ENCODE data around the gene ATP6V1G1. TPM values are rescaled to one million over a fixed set of nuclear protein-coding genes. Genes with fewer than 3 reads are reported as not detected.

The ATP6V1G1 gene
- total RNA-seq, 8 experiments from 2014 or later, result 122 to 253 (median 198) TPM

GRCh38 chr9:114621975-114622609, 34.5 kb downstream of the ATP6V1G1 start:
- no peak overlapping the region for H3K27ac ChIP-seq

GRCh38 chr9:114624677-114625076, 37.1 kb downstream of the ATP6V1G1 start:
- H3K4me1 ChIP-seq (replicated peaks in 1 of 2), result peaks cover 0 to 2% of the 10 kb centered on the region in 2 donors
- peak in 3 of 8 experiments; percentile 76 to 89 (median 88) for ATAC-seq (replicated peaks in 6 of 8)
- no peak overlapping the region for H3K27ac ChIP-seq
- WGBS, 10 experiments, result 0 to 100% (median 67%) methylated on average over 1 to 2 of the region's 2 CpGs; no CpG with 5 or more reads in 3 of the 10 experiments
- no peak overlapping the region for H3K4me3 ChIP-seq
- in situ Hi-C loops (cut with MboI; ENCODE audit: low pct_unique_long_range_greater_than_20kb in 2 of 9, low sequenced_read_pairs in 9 of 9, unreplicated experiment in 9 of 9), result loop anchor here in 3 of 9 experiments (25.0 kb wide), 2 partner anchors 187 to 212 kb away; no protein-coding TSS in a partner anchor

More at GRCh38 chr9:114621975-114622609, 34.5 kb downstream of the ATP6V1G1 start:
- WGBS, 10 experiments, result 83 to 100% methylated on average over 1 of the region's 2 CpGs; no CpG with 5 or more reads in 8 of the 10 experiments
- Histone ChIP-seq H3K4me1 (replicated peaks in 1 of 2) (peaks cover 0 to 2% of the 10 kb centered on the region in 2 donors), H3K4me3 (no peak overlapping the region)
- in situ Hi-C loops (cut with MboI; ENCODE audit: low pct_unique_long_range_greater_than_20kb in 2 of 9, low sequenced_read_pairs in 9 of 9, unreplicated experiment in 9 of 9), result no loop called here
- ATAC-seq (replicated peaks in 6 of 8), result peak in 2 of 8 experiments; percentile 27 to 68

- Histone ChIP-seq H3K27ac (peak overlapping the region in 1 of 2 donors; percentile 41), H3K4me1 (replicated peaks in 1 of 2) (peaks cover 0 to 2% of the 10 kb centered on the region in 2 donors), H3K4me3 (no peak overlapping the region)
- ATAC-seq (replicated peaks in 6 of 8), result peak in 7 of 8 experiments; percentile 12 to 92 (median 54)
- 78 to 100% (median 93%) methylated on average over 1 to 2 of the region's 4 CpGs; no CpG with 5 or more reads in 6 of the 10 experiments for WGBS, 10 experiments
- in situ Hi-C loops (cut with MboI; ENCODE audit: low pct_unique_long_range_greater_than_20kb in 2 of 9, low sequenced_read_pairs in 9 of 9, unreplicated experiment in 9 of 9), result loop anchor here in 3 of 9 experiments (25.0 kb wide), 2 partner anchors 189 to 214 kb away; no protein-coding TSS in a partner anchor
Observed at GRCh38 chr9:114626415-114627020, 38.9 kb downstream of the ATP6V1G1 start.

GRCh38 chr9:114627553-114627952, 40.0 kb downstream of the ATP6V1G1 start:
- Histone ChIP-seq H3K4me3 (no peak overlapping the region), H3K4me1 (replicated peaks in 1 of 2) (peaks cover 0 to 2% of the 10 kb centered on the region in 2 donors), H3K27ac (no peak overlapping the region)
- WGBS, 10 experiments, result 67 to 100% (median 83%) methylated on average over 1 of the region's 1 CpG; no CpG with 5 or more reads in 6 of the 10 experiments
- ATAC-seq (replicated peaks in 6 of 8), result no peak
- in situ Hi-C loops (cut with MboI; ENCODE audit: low pct_unique_long_range_greater_than_20kb in 2 of 9, low sequenced_read_pairs in 9 of 9, unreplicated experiment in 9 of 9), result loop anchor here in 3 of 9 experiments (25.0 kb wide), 2 partner anchors 190 to 215 kb away; no protein-coding TSS in a partner anchor

GRCh38 chr9:114629563-114630090, 42.1 kb downstream of the ATP6V1G1 start:
- peaks cover 0 to 2% of the 10 kb centered on the region in 2 donors for H3K4me1 ChIP-seq (replicated peaks in 1 of 2)
- no peak for ATAC-seq (replicated peaks in 6 of 8)
- H3K4me3 ChIP-seq, result no peak overlapping the region
- 53 to 100% (median 77%) methylated on average over 2 to 7 of the region's 7 CpGs; no CpG with 5 or more reads in 3 of the 10 experiments for WGBS, 10 experiments
- no peak overlapping the region for H3K27ac ChIP-seq
- in situ Hi-C loops (cut with MboI; ENCODE audit: low pct_unique_long_range_greater_than_20kb in 2 of 9, low sequenced_read_pairs in 9 of 9, unreplicated experiment in 9 of 9), result loop anchor here in 3 of 9 experiments (25.0 kb wide), 2 partner anchors 192 to 217 kb away; no protein-coding TSS in a partner anchor

- 0 to 58% (median 0%) methylated on average over 1 to 2 of the region's 2 CpGs; no CpG with 5 or more reads in 3 of the 10 experiments for WGBS, 10 experiments
- no peak for ATAC-seq (replicated peaks in 6 of 8)
- Histone ChIP-seq H3K4me3 (no peak overlapping the region), H3K4me1 (replicated peaks in 1 of 2) (peaks cover 0 to 2% of the 10 kb centered on the region in 2 donors), H3K27ac (no peak overlapping the region)
- in situ Hi-C loops (cut with MboI; ENCODE audit: low pct_unique_long_range_greater_than_20kb in 2 of 9, low sequenced_read_pairs in 9 of 9, unreplicated experiment in 9 of 9), result loop anchor here in 3 of 9 experiments (25.0 kb wide), 2 partner anchors 194 to 219 kb away; no protein-coding TSS in a partner anchor
Observed at GRCh38 chr9:114631166-114631565, 43.6 kb downstream of the ATP6V1G1 start.

- in situ Hi-C loops (cut with MboI; ENCODE audit: low pct_unique_long_range_greater_than_20kb in 2 of 9, low sequenced_read_pairs in 9 of 9, unreplicated experiment in 9 of 9), result loop anchor here in 3 of 9 experiments (25.0 kb wide), 2 partner anchors 196 to 221 kb away; no protein-coding TSS in a partner anchor
- ATAC-seq (replicated peaks in 6 of 8), result no peak
- Histone ChIP-seq H3K4me3 (no peak overlapping the region), H3K4me1 (replicated peaks in 1 of 2) (peaks cover 0 to 3% of the 10 kb centered on the region in 2 donors), H3K27ac (no peak overlapping the region)
- 0 to 100% (median 91%) methylated on average over 1 to 8 of the region's 11 CpGs; no CpG with 5 or more reads in 4 of the 10 experiments for WGBS, 10 experiments
Observed at GRCh38 chr9:114633438-114634089, 46.0 kb downstream of the ATP6V1G1 start.

GRCh38 chr9:114634387-114634786, 46.8 kb downstream of the ATP6V1G1 start:
- ATAC-seq (replicated peaks in 6 of 8), result no peak
- in situ Hi-C loops (cut with MboI; ENCODE audit: low pct_unique_long_range_greater_than_20kb in 2 of 9, low sequenced_read_pairs in 9 of 9, unreplicated experiment in 9 of 9), result loop anchor here in 3 of 9 experiments (25.0 kb wide), 2 partner anchors 197 to 222 kb away; no protein-coding TSS in a partner anchor
- Histone ChIP-seq H3K27ac (no peak overlapping the region), H3K4me3 (no peak overlapping the region), H3K4me1 (replicated peaks in 1 of 2) (peaks cover 0 to 5% of the 10 kb centered on the region in 2 donors)
- 60 to 100% (median 90%) methylated on average over 1 to 4 of the region's 6 CpGs; no CpG with 5 or more reads in 3 of the 10 experiments for WGBS, 10 experiments

- WGBS, 10 experiments, result 57 to 100% (median 79%) methylated on average over 1 to 5 of the region's 8 CpGs; no CpG with 5 or more reads in 2 of the 10 experiments
- Histone ChIP-seq H3K4me3 (no peak overlapping the region), H3K27ac (no peak overlapping the region), H3K4me1 (replicated peaks in 1 of 2) (peaks cover 0 to 5% of the 10 kb centered on the region in 2 donors)
- in situ Hi-C loops (cut with MboI; ENCODE audit: low pct_unique_long_range_greater_than_20kb in 2 of 9, low sequenced_read_pairs in 9 of 9, unreplicated experiment in 9 of 9), result loop anchor here in 3 of 9 experiments (25.0 kb wide), 2 partner anchors 201 to 226 kb away; no protein-coding TSS in a partner anchor
- peak in 5 of 8 experiments; percentile 58 to 83 (median 62) for ATAC-seq (replicated peaks in 6 of 8)
Observed at GRCh38 chr9:114638404-114638803, 50.8 kb downstream of the ATP6V1G1 start.

GRCh38 chr9:114641967-114642366, 54.4 kb downstream of the ATP6V1G1 start:
- 44 to 100% (median 100%) methylated on average over 1 of the region's 1 CpG; no CpG with 5 or more reads in 4 of the 10 experiments for whole genome bisulfite sequencing, 10 experiments
- Histone ChIP-seq H3K4me3 (no peak overlapping the region), H3K4me1 (replicated peaks in 1 of 2) (peaks cover 0 to 5% of the 10 kb centered on the region in 2 donors), H3K27ac (no peak overlapping the region)
- no peak for ATAC-seq (replicated peaks in 6 of 8)
- in situ Hi-C loops (cut with MboI; ENCODE audit: low pct_unique_long_range_greater_than_20kb in 2 of 9, low sequenced_read_pairs in 9 of 9, unreplicated experiment in 9 of 9), result loop anchor here in 3 of 9 experiments (25.0 kb wide), 2 partner anchors 205 to 230 kb away; no protein-coding TSS in a partner anchor

- no peak for ATAC-seq (replicated peaks in 6 of 8)
- 80 to 100% methylated on average over 1 to 2 of the region's 8 CpGs; no CpG with 5 or more reads in 8 of the 10 experiments for WGBS, 10 experiments
- in situ Hi-C loops (cut with MboI; ENCODE audit: low pct_unique_long_range_greater_than_20kb in 2 of 9, low sequenced_read_pairs in 9 of 9, unreplicated experiment in 9 of 9), result loop anchor here in 3 of 9 experiments (25.0 kb wide), 2 partner anchors 206 to 231 kb away; no protein-coding TSS in a partner anchor
Observed at GRCh38 chr9:114643001-114643400, 55.4 kb downstream of the ATP6V1G1 start.

GRCh38 chr9:114643896-114644295, 56.3 kb downstream of the ATP6V1G1 start:
- in situ Hi-C loops (cut with MboI; ENCODE audit: low pct_unique_long_range_greater_than_20kb in 2 of 9, low sequenced_read_pairs in 9 of 9, unreplicated experiment in 9 of 9), result loop anchor here in 3 of 9 experiments (25.0 kb wide), 2 partner anchors 207 to 232 kb away; no protein-coding TSS in a partner anchor

More at GRCh38 chr9:114643001-114643400, 55.4 kb downstream of the ATP6V1G1 start:
- H3K4me3 ChIP-seq, result no peak overlapping the region
- peaks cover 0 to 5% of the 10 kb centered on the region in 2 donors for H3K4me1 ChIP-seq (replicated peaks in 1 of 2)
- H3K27ac ChIP-seq, result no peak overlapping the region

More at GRCh38 chr9:114643896-114644295, 56.3 kb downstream of the ATP6V1G1 start:
- no peak for ATAC-seq (replicated peaks in 6 of 8)
- Histone ChIP-seq H3K27ac (no peak overlapping the region), H3K4me1 (replicated peaks in 1 of 2) (no peaks in the 10 kb centered on the region), H3K4me3 (no peak overlapping the region)
- WGBS, 10 experiments, result 67 to 93% (median 90%) methylated on average over 2 to 4 of the region's 5 CpGs; no CpG with 5 or more reads in 3 of the 10 experiments

Measured in motor neuron (in vitro differentiated cells).